Upper lobe of right lung (tissue), 1 donor: ENCODE data around the gene GCK. TPM values are rescaled to one million over a fixed set of nuclear protein-coding genes. Genes with fewer than 3 reads are reported as not detected.

Experiments
- ATAC-seq: fragments of 200-7000 bp; cut with Tn5 transposase; one replicate; pipeline ENCODE4 v1.9.1; 2020; ENCODE audit warnings: mild to moderate bottlenecking, moderate library complexity
- DNase-seq: peaks from one replicate; pipeline ENCODE4 v3.0.0-alpha.2; 2020
- H3K27ac ChIP-seq: fragments of 200-600 bp; one replicate; pipeline ENCODE4 v1.8.0; 2022
- H3K27me3 ChIP-seq: fragments of 200-600 bp; one replicate; pipeline ENCODE4 v1.8.0; 2022; ENCODE audit warnings: mild to moderate bottlenecking
- H3K36me3 ChIP-seq: fragments of 200-600 bp; one replicate; pipeline ENCODE4 v1.8.0; 2022
- H3K4me1 ChIP-seq: fragments of 200-600 bp; one replicate; pipeline ENCODE4 v1.8.0; 2022
- H3K4me3 ChIP-seq: fragments of 200-600 bp; one replicate; pipeline ENCODE4 v1.8.0; 2022; ENCODE audit warnings: mild to moderate bottlenecking
- H3K9me3 ChIP-seq: fragments of 200-600 bp; one replicate; pipeline ENCODE4 v1.8.0; 2022
- intact Hi-C: fragments of 100-400 bp; cut with DNase I; formaldehyde crosslinking; loops from one replicate; pipeline ENCODE4 v1.11.0; 2022
- total RNA-seq: library from RNA; stranded (reverse); fragmentation: NEBNext Ultra II Directional; extraction: Animal tissue kit (Norgen Biotek cat#: 25700); gene quantifications from one replicate; pipeline ENCODE4 v1.2.1, GENCODE V29; 2021
- TF ChIP-seq, protein P1 (sequence below): fragments of 200-600 bp; IDR thresholded peaks from one replicate; pipeline ENCODE4 v1.8.0; 2022; ENCODE audit warnings: antibody characterized with exemption
- donor health status: DM: no; HTN: yes; CAD: no; lungs with severe emphysema.

The GCK gene
- total RNA-seq, 1 donor from 2014 or later, result 0.23 TPM

DNA sequence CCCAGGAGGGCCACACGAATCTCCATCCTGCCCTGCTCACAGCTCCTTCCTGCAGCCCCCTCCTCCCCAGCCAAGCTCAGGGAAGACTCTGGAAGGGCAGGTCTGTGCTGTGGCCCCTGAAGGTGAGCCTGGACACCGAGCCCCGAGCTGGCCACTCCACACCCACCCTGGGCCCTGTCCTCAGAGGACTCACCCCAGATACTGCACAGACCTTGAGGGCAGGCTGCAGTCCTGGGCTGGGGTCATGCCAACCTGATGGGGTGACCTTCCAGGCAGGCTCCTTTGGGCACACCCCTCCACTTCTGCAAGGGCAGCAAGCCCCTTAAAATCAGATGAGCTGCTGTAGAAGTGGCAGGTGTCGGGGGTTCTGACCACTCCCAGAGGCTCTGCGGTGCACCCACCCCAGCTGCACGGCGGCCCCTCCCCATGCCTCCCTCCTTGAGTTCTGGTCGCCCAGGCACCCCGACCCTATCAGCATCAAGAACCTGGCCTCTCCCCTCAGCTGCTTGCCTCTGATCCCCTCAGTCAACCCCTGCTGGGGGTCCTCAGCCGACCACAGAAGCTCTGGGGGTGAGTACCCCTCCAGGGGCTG, 35.8 kb upstream of the GCK start:
- H3K9me3 ChIP-seq, result no peaks in the 10 kb centered on the region
- intact Hi-C loops, result no loop called here
- peaks cover 17% of the 10 kb centered on the region for H3K27me3 ChIP-seq
- ATAC-seq (no peak), DNase-seq (no peak)
- TF ChIP-seq, protein P1, sequence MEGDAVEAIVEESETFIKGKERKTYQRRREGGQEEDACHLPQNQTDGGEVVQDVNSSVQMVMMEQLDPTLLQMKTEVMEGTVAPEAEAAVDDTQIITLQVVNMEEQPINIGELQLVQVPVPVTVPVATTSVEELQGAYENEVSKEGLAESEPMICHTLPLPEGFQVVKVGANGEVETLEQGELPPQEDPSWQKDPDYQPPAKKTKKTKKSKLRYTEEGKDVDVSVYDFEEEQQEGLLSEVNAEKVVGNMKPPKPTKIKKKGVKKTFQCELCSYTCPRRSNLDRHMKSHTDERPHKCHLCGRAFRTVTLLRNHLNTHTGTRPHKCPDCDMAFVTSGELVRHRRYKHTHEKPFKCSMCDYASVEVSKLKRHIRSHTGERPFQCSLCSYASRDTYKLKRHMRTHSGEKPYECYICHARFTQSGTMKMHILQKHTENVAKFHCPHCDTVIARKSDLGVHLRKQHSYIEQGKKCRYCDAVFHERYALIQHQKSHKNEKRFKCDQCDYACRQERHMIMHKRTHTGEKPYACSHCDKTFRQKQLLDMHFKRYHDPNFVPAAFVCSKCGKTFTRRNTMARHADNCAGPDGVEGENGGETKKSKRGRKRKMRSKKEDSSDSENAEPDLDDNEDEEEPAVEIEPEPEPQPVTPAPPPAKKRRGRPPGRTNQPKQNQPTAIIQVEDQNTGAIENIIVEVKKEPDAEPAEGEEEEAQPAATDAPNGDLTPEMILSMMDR, result no peak
- H3K4me3 ChIP-seq, result no peak overlapping the region
- H3K36me3 ChIP-seq, result no peaks in the 10 kb centered on the region
- no peak overlapping the region for H3K27ac ChIP-seq
- no peaks in the 10 kb centered on the region for H3K4me1 ChIP-seq

- Histone ChIP-seq H3K36me3 (no peaks in the 10 kb centered on the region), H3K27ac (no peak overlapping the region), H3K4me1 (no peaks in the 10 kb centered on the region), H3K9me3 (no peaks in the 10 kb centered on the region), H3K4me3 (no peak overlapping the region), H3K27me3 (peaks cover 17% of the 10 kb centered on the region)
- DNase-seq (peak; percentile 53), ATAC-seq (no peak)
- TF ChIP-seq, protein P1, result no peak
- intact Hi-C loops, result no loop called here
Measured at GRCh38 chr7:44224080-44224973, 35.1 kb upstream of the GCK start.

DNA sequence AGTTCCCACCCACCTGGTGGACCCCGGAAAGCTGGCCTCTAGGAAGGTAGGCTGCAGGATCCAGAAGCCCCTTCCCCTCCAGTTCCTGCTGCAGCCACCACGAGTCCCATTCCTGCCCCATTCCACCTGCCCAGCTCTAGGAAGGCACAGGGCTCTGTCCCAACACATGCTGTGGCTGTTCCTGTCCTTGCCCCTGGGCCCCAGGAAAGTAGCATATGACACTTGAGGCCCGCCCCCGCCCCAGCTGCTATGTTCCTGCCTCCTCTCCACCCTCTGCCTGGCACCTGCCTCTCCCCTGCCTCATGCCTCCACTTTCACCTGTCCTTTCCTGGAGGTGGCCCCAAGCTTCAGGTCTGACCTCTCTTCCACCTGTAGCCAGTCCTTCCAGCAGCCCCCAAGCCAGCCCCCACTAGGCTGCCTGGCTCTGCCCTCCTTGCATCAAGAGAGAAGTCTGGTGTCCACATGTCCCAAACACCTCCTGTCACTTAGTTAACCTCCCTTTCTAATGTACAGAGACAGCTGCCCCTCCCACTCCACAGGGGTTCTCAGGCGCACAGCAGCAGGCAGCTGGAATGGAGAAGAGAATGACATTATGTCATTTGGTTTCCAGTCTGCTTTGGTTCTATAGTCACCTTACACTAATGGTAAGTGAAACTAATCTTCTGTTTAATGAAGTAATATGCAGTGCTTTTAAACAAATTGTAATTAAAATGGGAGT, 34.3 kb upstream of the GCK start:
- Histone ChIP-seq H3K9me3 (no peaks in the 10 kb centered on the region), H3K4me1 (no peaks in the 10 kb centered on the region), H3K4me3 (no peak overlapping the region), H3K27ac (no peak overlapping the region), H3K36me3 (no peaks in the 10 kb centered on the region), H3K27me3 (peaks cover 17% of the 10 kb centered on the region)
- DNase-seq (peak; percentile 55), ATAC-seq (no peak)
- TF ChIP-seq, protein P1, result no peak
- intact Hi-C loops, result no loop called here

DNA sequence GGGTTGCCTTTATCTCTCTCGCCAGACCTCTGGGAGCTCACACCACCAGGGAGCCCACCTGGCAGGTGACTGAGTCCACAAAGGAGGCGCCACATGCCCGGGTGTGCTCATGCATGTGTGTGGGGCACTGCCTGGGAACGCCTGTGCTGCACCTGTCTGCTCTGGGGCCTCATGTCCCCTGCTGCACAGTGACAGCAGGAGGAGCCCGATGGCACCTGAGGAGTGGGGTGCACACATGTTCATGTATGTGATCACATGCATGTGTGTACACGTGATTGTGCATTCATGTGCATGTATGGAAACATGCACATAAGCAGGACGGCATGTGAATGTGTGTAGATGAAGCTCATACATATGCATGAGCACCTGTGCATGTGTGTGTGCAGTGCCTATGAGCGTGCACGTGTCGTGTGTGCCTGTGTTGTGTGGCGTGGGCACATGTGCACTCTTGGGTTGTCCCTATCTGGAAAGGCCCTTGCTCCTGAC, 33.6 kb upstream of the GCK start:
- H3K4me1 ChIP-seq, result no peaks in the 10 kb centered on the region
- no peak overlapping the region for H3K27ac ChIP-seq
- DNase-seq, result peak; percentile 34
- H3K27me3 ChIP-seq, result peaks cover 12% of the 10 kb centered on the region
- ATAC-seq, result no peak
- H3K36me3 ChIP-seq, result no peaks in the 10 kb centered on the region
- TF ChIP-seq, protein P1, result no peak
- intact Hi-C loops, result no loop called here
- H3K9me3 ChIP-seq, result no peaks in the 10 kb centered on the region
- no peak overlapping the region for H3K4me3 ChIP-seq

- H3K4me1 ChIP-seq, result no peaks in the 10 kb centered on the region
- peaks cover 12% of the 10 kb centered on the region for H3K27me3 ChIP-seq
- H3K4me3 ChIP-seq, result no peak overlapping the region
- H3K27ac ChIP-seq, result no peak overlapping the region
- TF ChIP-seq, protein P1, result no peak
- no peaks in the 10 kb centered on the region for H3K9me3 ChIP-seq
- ATAC-seq (no peak), DNase-seq (peak; percentile 38)
- intact Hi-C loops, result no loop called here
- H3K36me3 ChIP-seq, result no peaks in the 10 kb centered on the region
Measured at GRCh38 chr7:44222074-44222473, 32.8 kb upstream of the GCK start.
